GM12873 (cell line): ENCODE results near the gene TEX13D.

Experiments
- TF ChIP-seq, protein P1 (sequence below): IDR thresholded peaks from 2 replicates; pipeline ENCODE4 v1.5.1; 2012; ENCODE audit warnings: low read depth, mild to moderate bottlenecking, moderate library complexity, low read length, control low read depth; ENCODE audit not compliant: insufficient read depth; ENCODE audit errors: missing control alignments

Gene TEX13D

GRCh38 chrX:124358800-124359383 is 26.4 kb downstream of the TEX13D start:
- TF ChIP-seq, protein P1, sequence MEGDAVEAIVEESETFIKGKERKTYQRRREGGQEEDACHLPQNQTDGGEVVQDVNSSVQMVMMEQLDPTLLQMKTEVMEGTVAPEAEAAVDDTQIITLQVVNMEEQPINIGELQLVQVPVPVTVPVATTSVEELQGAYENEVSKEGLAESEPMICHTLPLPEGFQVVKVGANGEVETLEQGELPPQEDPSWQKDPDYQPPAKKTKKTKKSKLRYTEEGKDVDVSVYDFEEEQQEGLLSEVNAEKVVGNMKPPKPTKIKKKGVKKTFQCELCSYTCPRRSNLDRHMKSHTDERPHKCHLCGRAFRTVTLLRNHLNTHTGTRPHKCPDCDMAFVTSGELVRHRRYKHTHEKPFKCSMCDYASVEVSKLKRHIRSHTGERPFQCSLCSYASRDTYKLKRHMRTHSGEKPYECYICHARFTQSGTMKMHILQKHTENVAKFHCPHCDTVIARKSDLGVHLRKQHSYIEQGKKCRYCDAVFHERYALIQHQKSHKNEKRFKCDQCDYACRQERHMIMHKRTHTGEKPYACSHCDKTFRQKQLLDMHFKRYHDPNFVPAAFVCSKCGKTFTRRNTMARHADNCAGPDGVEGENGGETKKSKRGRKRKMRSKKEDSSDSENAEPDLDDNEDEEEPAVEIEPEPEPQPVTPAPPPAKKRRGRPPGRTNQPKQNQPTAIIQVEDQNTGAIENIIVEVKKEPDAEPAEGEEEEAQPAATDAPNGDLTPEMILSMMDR = no peak

DNA sequence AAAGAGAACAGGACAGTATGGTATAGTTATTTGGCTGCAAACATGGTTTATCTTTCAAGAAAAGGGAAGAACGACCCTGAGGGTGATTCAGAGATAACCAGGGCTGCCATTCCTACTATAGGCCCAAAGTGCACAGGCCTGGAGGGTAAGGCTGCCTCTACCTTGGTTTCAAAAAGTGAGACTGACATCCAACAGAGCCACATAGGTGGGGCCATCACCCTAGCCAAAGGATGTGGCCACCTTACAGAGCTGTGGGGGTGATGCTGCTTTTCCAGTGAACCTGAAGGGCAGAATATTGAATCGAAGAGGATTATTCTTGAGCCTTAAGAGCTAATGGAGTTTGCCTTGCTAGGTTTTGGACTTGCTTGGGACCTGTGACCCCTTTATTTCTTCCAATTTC is 29.6 kb downstream of the TEX13D start:
- TF ChIP-seq, protein P1 = no peak

DNA sequence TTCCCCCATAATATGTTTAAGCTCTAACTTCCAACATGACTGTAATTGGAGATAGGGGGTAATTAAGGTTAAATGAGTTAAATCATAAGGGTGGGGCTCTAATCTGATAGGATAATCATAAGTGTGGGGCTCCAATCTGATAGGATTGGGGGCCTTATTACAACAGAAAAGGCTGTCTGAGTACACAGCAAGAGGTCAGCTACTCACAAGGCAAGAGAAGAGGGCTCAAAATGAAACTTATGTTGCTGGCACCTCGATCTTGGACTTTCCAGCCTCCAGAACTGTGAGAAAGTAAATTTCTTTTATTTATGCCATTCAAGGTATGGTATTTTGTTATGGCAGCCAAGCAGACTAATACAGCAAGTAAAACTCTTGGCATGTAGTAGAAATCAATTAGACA is 30.3 kb downstream of the TEX13D start:
- TF ChIP-seq, protein P1 = no peak

- TF ChIP-seq, protein P1 = no peak
Observed at GRCh38 chrX:124369722-124370121, 37.3 kb downstream of the TEX13D start.

- TF ChIP-seq, protein P1 = no peak
Observed at GRCh38 chrX:124373348-124373747, 40.9 kb downstream of the TEX13D start.

GRCh38 chrX:124378643-124379042 is 46.2 kb downstream of the TEX13D start:
- TF ChIP-seq, protein P1 = no peak

- TF ChIP-seq, protein P1 = no peak
Observed at GRCh38 chrX:124383354-124383753, 50.9 kb downstream of the TEX13D start.
